ENCODE results near the gene MRAP2.
"Not testable (repeated sequence)": the region's sequence is repeated elsewhere in the genome, so short reads cannot be mapped to it uniquely, and the experiment has no call there.

The MRAP2 gene

DNA sequence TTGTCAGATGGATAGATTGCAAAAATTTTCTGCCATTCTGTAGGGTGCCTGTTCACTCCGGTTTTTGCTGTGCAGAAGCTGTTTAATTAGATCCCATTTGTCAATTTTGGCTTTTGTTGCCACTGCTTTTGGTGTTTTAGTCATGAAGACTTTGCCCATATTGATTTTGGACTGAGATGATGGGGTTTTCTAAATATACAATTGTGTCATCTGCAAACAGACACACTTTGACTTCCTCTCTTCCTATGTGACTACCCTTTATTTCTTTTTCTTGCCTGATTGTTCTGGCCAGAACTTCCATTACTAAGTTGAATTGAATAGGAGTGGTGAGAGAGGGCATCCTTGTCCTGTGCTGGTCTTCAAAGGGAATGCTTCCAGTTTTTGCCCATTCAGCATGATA is 96.0 kb downstream of the MRAP2 start:
- not testable (repeated sequence) for DNase-seq (ENCODE audit: low read depth in 3 of 3)

DNA sequence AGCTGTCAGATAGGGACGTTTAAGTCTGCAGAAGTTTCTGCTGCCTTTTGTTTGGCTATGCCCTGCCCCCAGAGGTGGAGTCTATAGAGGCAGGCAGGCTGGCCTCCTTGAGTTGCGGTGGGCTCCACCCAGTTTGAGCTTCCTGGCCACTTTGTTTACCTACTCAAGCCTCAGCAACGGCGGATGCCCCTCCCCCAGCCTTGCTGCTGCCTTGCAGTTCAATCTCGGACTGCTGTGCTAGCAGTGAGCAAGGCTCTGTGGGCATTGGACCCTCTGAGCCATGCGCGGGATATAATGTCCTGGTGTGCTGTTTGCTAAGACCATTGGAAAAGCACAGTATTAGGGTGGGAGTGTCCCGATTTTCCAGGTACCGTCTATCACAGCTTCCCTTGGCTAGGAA is 99.8 kb downstream of the MRAP2 start:
- not testable (repeated sequence) for DNase-seq (ENCODE audit: low read depth in 3 of 3)

GRCh38 chr6:84135291-84135690 is 101.7 kb downstream of the MRAP2 start:
- DNase-seq (ENCODE audit: low read depth in 3 of 3) = no peak

DNA sequence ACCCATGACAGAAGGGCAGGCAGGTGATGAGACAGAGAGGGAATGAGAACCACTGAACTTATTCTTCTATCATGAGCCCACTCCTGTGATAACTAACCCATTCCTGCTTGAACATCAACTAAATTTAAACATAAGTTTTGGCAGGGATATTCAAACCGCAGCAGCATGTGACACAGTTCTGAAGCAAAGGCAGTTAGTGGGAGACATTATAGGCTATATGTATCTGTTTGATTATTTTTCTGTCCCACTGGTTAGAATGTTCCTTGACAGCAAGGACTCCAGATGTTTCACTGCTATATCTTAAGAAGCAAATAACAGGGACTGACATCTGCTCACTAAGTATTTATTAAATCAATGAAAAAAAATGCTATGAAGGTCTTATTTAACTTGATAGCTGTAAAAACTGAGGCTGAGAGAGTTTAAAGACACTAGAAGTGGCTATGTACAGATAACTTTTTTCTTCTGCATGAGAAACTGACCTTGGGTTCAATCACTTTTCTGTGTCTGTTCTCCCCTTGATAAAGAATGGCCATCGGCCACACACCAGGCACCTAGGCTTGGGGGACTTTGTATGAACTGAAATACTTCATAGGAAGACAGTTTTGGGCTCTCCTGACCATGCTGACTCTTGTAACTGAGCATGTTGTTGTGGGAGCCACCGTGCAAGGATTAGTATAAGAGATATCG is 102.9 kb downstream of the MRAP2 start:
- DNase-seq (ENCODE audit: low read depth in 3 of 3) = no peak

DNA sequence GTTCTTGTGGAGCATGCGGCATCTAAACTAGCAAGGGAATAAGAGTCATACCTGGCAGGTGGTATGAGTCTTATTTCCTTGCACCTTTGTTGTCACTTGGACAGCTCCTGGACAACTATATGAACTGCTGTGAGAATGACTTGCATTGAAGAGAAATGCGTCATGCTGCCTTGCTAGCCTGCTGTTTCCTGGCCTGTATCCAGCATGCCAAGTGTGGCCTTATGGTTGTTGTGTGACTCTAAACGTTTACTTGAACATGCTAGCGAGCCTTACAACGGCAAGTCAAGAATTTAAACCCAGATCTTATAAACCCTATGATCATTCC is 103.4 kb downstream of the MRAP2 start:
- DNase-seq (ENCODE audit: low read depth in 3 of 3) = no peak

GRCh38 chr6:84137989-84138575 is 104.5 kb downstream of the MRAP2 start:
- no peak for DNase-seq (ENCODE audit: low read depth in 3 of 3)

- no peak for DNase-seq (ENCODE audit: low read depth in 3 of 3)
These were observed 105.7 kb downstream of the MRAP2 start for GRCh38 chr6:84139311-84139710.
